Sigmoid colon (tissue), 3 donors: ENCODE data around the gene C10orf53.

Source experiments
- CTCF ChIP-seq, 4 experiments: fragments of 450-650 bp in 3 of 4; fragments of 200-600 bp in 1 of 4; IDR thresholded peaks; one replicate each; pipeline ENCODE4 v1.5.1; 2016 to 2019; ENCODE audit warnings: antibody characterized with exemption in 4 of 4, mild to moderate bottlenecking in 3 of 4, moderate library complexity in 2 of 4
- POLR2A ChIP-seq, 2 donors: fragments of 450-650 bp; IDR thresholded peaks; one replicate each; pipeline ENCODE4 v1.6.1; 2016; ENCODE audit warnings: antibody characterized with exemption in 2 of 2, mild to moderate bottlenecking in 2 of 2, moderate library complexity in 2 of 2

- TF ChIP-seq POLR2A (IDR thresholded peaks at IDR 0.05), result no peak
- TF ChIP-seq CTCF (IDR thresholded peaks at IDR 0.05), result no peak
Measured at GRCh38 chr10:49653273-49653929, 26.1 kb upstream of the C10orf53 start.
